Endodermal cell (in vitro differentiated cells): ENCODE data around the gene PRKCD. TPM values are rescaled to one million over a fixed set of nuclear protein-coding genes. Genes with fewer than 3 reads are reported as not detected.

Experiments used
- DNase-seq: peaks from one replicate; pipeline ENCODE4 v3.0.0-alpha.2; 2017
- H3K27ac ChIP-seq: 2 replicates; pipeline ENCODE4 v1.5.1; 2013; ENCODE audit warnings: mild to moderate bottlenecking, low read depth, low read length, moderate library complexity
- H3K27me3 ChIP-seq: 2 replicates; pipeline ENCODE4 v1.6.1; 2013; ENCODE audit warnings: mild to moderate bottlenecking, low read length, moderate library complexity; ENCODE audit not compliant: insufficient read depth, control insufficient read depth, poor library complexity, severe bottlenecking
- H3K36me3 ChIP-seq: 2 replicates; pipeline ENCODE4 v1.7.0; 2013; ENCODE audit warnings: mild to moderate bottlenecking, low read length, moderate library complexity; ENCODE audit not compliant: control insufficient read depth, insufficient read depth
- H3K4me1 ChIP-seq: one replicate; pipeline ENCODE4 v1.7.0; 2013; ENCODE audit warnings: low read length; ENCODE audit not compliant: control insufficient read depth, insufficient read depth
- H3K4me3 ChIP-seq: 2 replicates; pipeline ENCODE4 v1.5.1; 2013; ENCODE audit warnings: mild to moderate bottlenecking, low read length, moderate library complexity
- H3K9ac ChIP-seq: 2 replicates; pipeline ENCODE4 v1.6.1; 2013; ENCODE audit warnings: mild to moderate bottlenecking, low read length, moderate library complexity; ENCODE audit not compliant: poor library complexity, severe bottlenecking; ENCODE audit errors: extremely low read depth
- H3K9me3 ChIP-seq: 2 replicates; pipeline ENCODE4 v1.6.1; 2013; ENCODE audit warnings: mild to moderate bottlenecking, low read length, moderate library complexity; ENCODE audit not compliant: control insufficient read depth
- H3K27ac Mint-ChIP-seq: 2 replicates; pipeline ENCODE4 v1.8.0; 2020; ENCODE audit warnings: mixed read lengths
- H3K27me3 Mint-ChIP-seq: 2 replicates; pipeline ENCODE4 v1.8.0; 2021; ENCODE audit warnings: mild to moderate bottlenecking, mixed read lengths; ENCODE audit not compliant: insufficient read depth
- H3K36me3 Mint-ChIP-seq: 2 replicates; pipeline ENCODE4 v1.8.0; 2020; ENCODE audit warnings: low read depth, mixed read lengths
- H3K4me1 Mint-ChIP-seq: 2 replicates; pipeline ENCODE4 v1.8.0; 2020; ENCODE audit warnings: mixed read lengths
- H3K4me3 Mint-ChIP-seq: 2 replicates; pipeline ENCODE4 v1.8.0; 2020; ENCODE audit warnings: mild to moderate bottlenecking, moderate library complexity, mixed read lengths
- H3K9me3 Mint-ChIP-seq: 2 replicates; pipeline ENCODE4 v1.8.0; 2020; ENCODE audit warnings: mild to moderate bottlenecking, mixed read lengths
- CTCF ChIP-seq: fragments of 200-600 bp; sonication (generic); conservative IDR thresholded peaks from 2 replicates; pipeline ENCODE4 v1.5.0; 2021; ENCODE audit warnings: antibody characterized with exemption, mild to moderate bottlenecking
- WGBS, 2 experiments: methylation state at CpG; one replicate each; pipeline versions ENCODE4 v1.1.5 to v1.1.7; 2013; ENCODE audit warnings: missing lambda C conversion rate in 2 of 2, mixed read lengths in 1 of 2; ENCODE audit not compliant: insufficient coverage in 1 of 2, insufficient read length in 1 of 2; 5-methylcytosine and 5-hydroxymethylcytosine counted together
- total RNA-seq, 2 donors: library from RNA; stranded (reverse); fragmentation: NEBNext Ultra II Directional in 1 of 2; extraction: Animal tissue kit (Norgen Biotek cat#: 25700) in 1 of 2; gene quantifications; 2 replicates in 1 of 2; 3 replicates in 1 of 2; pipeline ENCODE4 v1.2.1, GENCODE V29; 2021

PRKCD gene
- total RNA-seq, 2 donors from 2014 or later: 19.9 to 26.6 TPM

DNA sequence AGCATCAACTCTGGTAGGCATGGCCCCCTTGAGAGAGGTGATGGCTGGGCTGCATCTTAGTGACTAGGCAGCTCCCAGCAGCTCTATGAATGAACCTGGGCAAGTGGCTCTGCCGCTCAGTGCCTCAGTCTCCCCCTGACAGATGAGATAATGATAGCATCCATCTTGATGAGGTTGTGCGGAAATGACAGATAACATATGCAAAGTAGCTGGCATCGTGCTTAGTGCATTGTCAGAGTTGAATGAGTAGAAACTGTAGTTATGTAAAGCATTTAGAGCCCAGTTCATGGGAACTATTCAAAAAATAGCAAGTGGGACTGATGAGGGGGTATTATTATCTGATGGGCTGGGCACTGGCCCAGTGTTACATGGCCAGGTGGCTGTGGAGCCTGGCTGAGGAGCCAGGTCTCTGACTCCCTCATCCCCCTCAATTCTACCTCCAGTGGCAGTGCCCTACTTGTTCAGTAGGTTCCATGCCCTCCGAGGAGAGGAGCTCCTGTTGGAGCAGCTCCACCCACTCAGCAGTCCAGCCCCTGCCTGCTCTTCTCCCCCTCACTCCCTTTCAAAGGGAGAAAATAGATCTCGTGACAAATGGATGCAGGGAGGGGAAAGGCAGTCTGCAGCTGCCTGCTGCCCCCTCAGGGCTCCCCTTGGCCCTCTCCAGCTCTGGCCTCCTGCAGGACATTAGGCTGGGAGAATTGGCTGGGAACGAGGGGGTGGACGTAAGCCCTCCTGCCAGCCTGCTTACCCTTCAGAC lies 6.6 kb downstream of the PRKCD start:
- H3K9ac ChIP-seq: no peak overlapping the region
- Mint-ChIP-seq H3K27me3 (no peaks in the 10 kb centered on the region), H3K36me3 (no peaks in the 10 kb centered on the region), H3K9me3 (no peaks in the 10 kb centered on the region), H3K4me3 (no peak overlapping the region), H3K27ac (no peak overlapping the region), H3K4me1 (peaks cover 32% of the 10 kb centered on the region)
- no peaks in the 10 kb centered on the region for H3K9me3 ChIP-seq
- no peaks in the 10 kb centered on the region for H3K27me3 ChIP-seq
- peaks cover 6% of the 10 kb centered on the region for H3K4me1 ChIP-seq
- no peak for DNase-seq
- H3K27ac ChIP-seq: no peak overlapping the region
- TF ChIP-seq CTCF: no peak
- H3K4me3 ChIP-seq: no peak overlapping the region
- no peaks in the 10 kb centered on the region for H3K36me3 ChIP-seq
- 67 to 71% methylated on average over 4 to 7 of the region's 7 CpGs for WGBS, 2 experiments

DNA sequence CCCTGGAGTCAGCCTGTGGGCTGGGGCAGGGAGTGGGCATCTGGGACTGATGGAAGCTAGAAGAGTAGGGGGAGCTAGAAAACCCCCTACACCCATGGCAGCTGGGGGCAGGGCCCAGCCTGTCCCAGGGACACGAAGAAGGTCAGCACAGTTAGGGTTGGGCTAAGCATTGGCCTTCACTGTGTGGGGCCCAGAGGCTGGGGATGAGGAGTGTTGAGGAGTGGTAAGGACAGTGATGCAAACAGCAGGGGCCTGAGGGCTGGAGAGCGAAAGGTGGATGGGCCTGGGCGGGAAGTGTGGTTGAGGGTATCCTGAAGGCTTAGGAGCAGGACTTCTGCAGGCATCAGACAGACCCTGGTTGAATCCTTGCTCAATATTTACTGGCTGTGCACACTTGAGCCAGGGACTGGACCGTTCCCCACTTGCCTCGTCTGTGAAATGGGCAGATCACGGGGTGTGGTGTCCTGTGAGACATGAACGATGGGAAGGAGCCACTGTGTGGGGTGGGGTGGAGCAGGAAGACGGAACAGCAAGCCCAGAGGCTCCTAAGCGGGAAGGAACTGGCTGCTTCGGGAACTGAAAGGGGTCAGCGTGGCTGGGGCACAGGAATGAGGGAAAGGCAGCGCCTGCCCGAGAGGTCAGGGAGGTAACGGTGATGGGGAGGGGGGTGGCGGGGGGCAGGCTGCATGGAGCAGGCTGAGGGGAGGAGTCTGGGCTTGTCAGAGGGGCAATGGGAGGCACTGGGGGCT lies 7.3 kb downstream of the PRKCD start:
- WGBS, 2 experiments: 80 to 81% methylated on average over 8 to 15 of the region's 15 CpGs
- Histone ChIP-seq H3K27ac (peak overlapping the region; percentile 47), H3K36me3 (no peaks in the 10 kb centered on the region), H3K9ac (no peak overlapping the region), H3K27me3 (no peaks in the 10 kb centered on the region), H3K4me1 (peaks cover 3% of the 10 kb centered on the region), H3K9me3 (no peaks in the 10 kb centered on the region), H3K4me3 (no peak overlapping the region)
- no peaks in the 10 kb centered on the region for H3K9me3 Mint-ChIP-seq
- H3K36me3 Mint-ChIP-seq: no peaks in the 10 kb centered on the region
- no peak for DNase-seq
- no peak overlapping the region for H3K4me3 Mint-ChIP-seq
- peaks cover 25% of the 10 kb centered on the region for H3K4me1 Mint-ChIP-seq
- no peaks in the 10 kb centered on the region for H3K27me3 Mint-ChIP-seq
- peak overlapping the region; percentile 45 for H3K27ac Mint-ChIP-seq
- TF ChIP-seq CTCF: no peak

GRCh38 chr3:53169045-53169831 lies 8.2 kb downstream of the PRKCD start:
- Histone ChIP-seq H3K9me3 (no peaks in the 10 kb centered on the region), H3K27ac (peak overlapping the region; percentile 47), H3K4me3 (no peak overlapping the region), H3K27me3 (no peaks in the 10 kb centered on the region), H3K9ac (no peak overlapping the region), H3K36me3 (no peaks in the 10 kb centered on the region), H3K4me1 (no peaks in the 10 kb centered on the region)
- Mint-ChIP-seq H3K4me3 (no peak overlapping the region), H3K27ac (peak overlapping the region; percentile 76), H3K36me3 (peaks cover 4% of the 10 kb centered on the region), H3K27me3 (no peaks in the 10 kb centered on the region), H3K4me1 (peaks cover 22% of the 10 kb centered on the region), H3K9me3 (no peaks in the 10 kb centered on the region)
- TF ChIP-seq CTCF: no peak
- peak; percentile 82 for DNase-seq
- WGBS, 2 experiments: 71 to 85% methylated on average over 11 to 15 of the region's 15 CpGs
